KMS-11 (cell line): Measurements from ENCODE around the gene BCAS4.

Experiments
- H2AFZ ChIP-seq: fragments of 200-600 bp; sonication (generic); 2 replicates; pipeline ENCODE4 v1.6.1; 2016; ENCODE audit warnings: antibody characterized with exemption, mixed run types, low read depth
- H3K27ac ChIP-seq: fragments of 200-600 bp; sonication (generic); 2 replicates; pipeline ENCODE4 v1.6.1; 2016; ENCODE audit warnings: mild to moderate bottlenecking, mixed run types
- H3K27me3 ChIP-seq: fragments of 200-600 bp; sonication (generic); 2 replicates; pipeline ENCODE4 v1.6.1; 2017; ENCODE audit warnings: mild to moderate bottlenecking, low read depth, mixed run types, moderate library complexity; ENCODE audit not compliant: insufficient read depth
- H3K36me3 ChIP-seq: fragments of 200-600 bp; sonication (generic); 2 replicates; pipeline ENCODE4 v1.6.1; 2017; ENCODE audit warnings: mild to moderate bottlenecking, mixed run types; ENCODE audit not compliant: insufficient read depth
- H3K4me1 ChIP-seq: fragments of 200-600 bp; sonication (generic); 2 replicates; pipeline ENCODE4 v1.6.1; 2016; ENCODE audit warnings: mild to moderate bottlenecking, low read depth, mixed run types; ENCODE audit not compliant: poor library complexity, severe bottlenecking
- H3K4me2 ChIP-seq: fragments of 200-600 bp; sonication (generic); 2 replicates; pipeline ENCODE4 v1.7.0; 2016; ENCODE audit warnings: mild to moderate bottlenecking, mixed run types
- H3K4me3 ChIP-seq: fragments of 200-600 bp; sonication (generic); IDR thresholded peaks from 2 replicates; pipeline ENCODE4 v1.6.1; 2017; ENCODE audit warnings: low read depth, low read length, mixed read lengths; ENCODE audit not compliant: insufficient read depth
- H3K79me2 ChIP-seq: fragments of 200-600 bp; sonication (generic); 2 replicates; pipeline ENCODE4 v1.6.1; 2016; ENCODE audit warnings: low read depth, mixed run types; ENCODE audit not compliant: insufficient read depth
- H3K9ac ChIP-seq: fragments of 200-600 bp; sonication (generic); 2 replicates; pipeline ENCODE4 v1.6.1; 2016; ENCODE audit warnings: mild to moderate bottlenecking, mixed run types
- H4K20me1 ChIP-seq: fragments of 200-600 bp; sonication (generic); 2 replicates; pipeline ENCODE4 v1.6.1; 2016; ENCODE audit warnings: mild to moderate bottlenecking, mixed run types; ENCODE audit not compliant: insufficient read depth
- TF ChIP-seq, protein P1 (sequence below): fragments of 200-600 bp; sonication (generic); conservative IDR thresholded peaks from 2 replicates; pipeline ENCODE4 v1.6.1; 2017; ENCODE audit warnings: low read depth, mild to moderate bottlenecking, antibody characterized with exemption, low read length, moderate library complexity, mixed read lengths

BCAS4 gene

GRCh38 chr20:50874111-50874757, 79.4 kb downstream of the BCAS4 start:
- H3K9ac ChIP-seq, result no peak overlapping the region
- no peaks in the 10 kb centered on the region for H3K36me3 ChIP-seq
- H3K79me2 ChIP-seq, result no peaks in the 10 kb centered on the region
- no peak overlapping the region for H3K27ac ChIP-seq
- no peaks in the 10 kb centered on the region for H3K4me1 ChIP-seq
- no peak overlapping the region for H3K4me3 ChIP-seq
- H3K27me3 ChIP-seq, result no peaks in the 10 kb centered on the region
- H3K4me2 ChIP-seq, result no peak overlapping the region
- no peak overlapping the region for H2AFZ ChIP-seq
- TF ChIP-seq, protein P1, sequence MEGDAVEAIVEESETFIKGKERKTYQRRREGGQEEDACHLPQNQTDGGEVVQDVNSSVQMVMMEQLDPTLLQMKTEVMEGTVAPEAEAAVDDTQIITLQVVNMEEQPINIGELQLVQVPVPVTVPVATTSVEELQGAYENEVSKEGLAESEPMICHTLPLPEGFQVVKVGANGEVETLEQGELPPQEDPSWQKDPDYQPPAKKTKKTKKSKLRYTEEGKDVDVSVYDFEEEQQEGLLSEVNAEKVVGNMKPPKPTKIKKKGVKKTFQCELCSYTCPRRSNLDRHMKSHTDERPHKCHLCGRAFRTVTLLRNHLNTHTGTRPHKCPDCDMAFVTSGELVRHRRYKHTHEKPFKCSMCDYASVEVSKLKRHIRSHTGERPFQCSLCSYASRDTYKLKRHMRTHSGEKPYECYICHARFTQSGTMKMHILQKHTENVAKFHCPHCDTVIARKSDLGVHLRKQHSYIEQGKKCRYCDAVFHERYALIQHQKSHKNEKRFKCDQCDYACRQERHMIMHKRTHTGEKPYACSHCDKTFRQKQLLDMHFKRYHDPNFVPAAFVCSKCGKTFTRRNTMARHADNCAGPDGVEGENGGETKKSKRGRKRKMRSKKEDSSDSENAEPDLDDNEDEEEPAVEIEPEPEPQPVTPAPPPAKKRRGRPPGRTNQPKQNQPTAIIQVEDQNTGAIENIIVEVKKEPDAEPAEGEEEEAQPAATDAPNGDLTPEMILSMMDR, result no peak
- H4K20me1 ChIP-seq, result no peaks in the 10 kb centered on the region

GRCh38 chr20:50874758-50875665, 80.2 kb downstream of the BCAS4 start:
- Histone ChIP-seq H3K79me2 (no peaks in the 10 kb centered on the region), H3K4me1 (no peaks in the 10 kb centered on the region), H3K27me3 (no peaks in the 10 kb centered on the region), H3K27ac (no peak overlapping the region), H3K4me3 (no peak overlapping the region), H3K36me3 (no peaks in the 10 kb centered on the region), H4K20me1 (no peaks in the 10 kb centered on the region), H3K9ac (no peak overlapping the region), H2AFZ (no peak overlapping the region), H3K4me2 (no peak overlapping the region)
- TF ChIP-seq, protein P1, result no peak

- H3K4me2 ChIP-seq, result no peak overlapping the region
- H3K4me3 ChIP-seq, result no peak overlapping the region
- H2AFZ ChIP-seq, result no peak overlapping the region
- H3K79me2 ChIP-seq, result no peaks in the 10 kb centered on the region
- no peaks in the 10 kb centered on the region for H4K20me1 ChIP-seq
- no peaks in the 10 kb centered on the region for H3K27me3 ChIP-seq
- no peak overlapping the region for H3K27ac ChIP-seq
- TF ChIP-seq, protein P1, result no peak
- H3K36me3 ChIP-seq, result no peaks in the 10 kb centered on the region
- H3K9ac ChIP-seq, result no peak overlapping the region
- no peaks in the 10 kb centered on the region for H3K4me1 ChIP-seq
Measured at GRCh38 chr20:50876063-50876685, 81.3 kb downstream of the BCAS4 start.

DNA sequence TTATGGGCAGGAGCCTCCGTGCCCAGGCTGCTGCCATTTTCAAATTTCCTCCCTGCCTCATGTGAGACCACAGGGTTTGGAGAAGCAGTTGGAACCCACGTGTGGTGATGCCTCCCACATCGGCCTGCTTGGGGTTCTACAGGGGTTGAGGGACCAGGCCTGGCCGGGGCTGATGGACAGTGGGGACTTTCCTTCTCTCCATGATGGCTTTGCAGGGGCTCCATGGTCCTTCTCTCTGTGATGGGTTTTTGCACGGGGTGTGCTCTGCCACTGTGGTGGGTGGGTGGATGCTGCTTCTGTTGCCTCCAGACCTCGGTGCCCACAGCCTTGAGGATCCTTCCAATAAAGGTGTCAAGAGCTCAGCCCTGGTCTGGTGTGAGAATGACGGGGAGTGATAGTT, 82.0 kb downstream of the BCAS4 start:
- Histone ChIP-seq H3K4me2 (no peak overlapping the region), H3K4me3 (no peak overlapping the region), H3K4me1 (no peaks in the 10 kb centered on the region), H3K27ac (no peak overlapping the region), H3K27me3 (no peaks in the 10 kb centered on the region), H3K36me3 (no peaks in the 10 kb centered on the region), H3K9ac (no peak overlapping the region), H3K79me2 (no peaks in the 10 kb centered on the region), H4K20me1 (no peaks in the 10 kb centered on the region), H2AFZ (no peak overlapping the region)
- TF ChIP-seq, protein P1, result no peak
